Hepatocyte (in vitro differentiated cells): ENCODE measurements around the gene SAMD4A.

ENCODE experiments used
- CTCF ChIP-seq: fragments of 200-600 bp; sonication (generic); IDR thresholded peaks from 2 replicates; pipeline ENCODE4 v1.5.1; 2016; ENCODE audit warnings: antibody characterized with exemption, mild to moderate bottlenecking; ENCODE audit not compliant: poor library complexity
- EZH2phosphoT487 ChIP-seq: fragments of 200-600 bp; sonication (generic); IDR thresholded peaks from one replicate; pipeline ENCODE4 v1.6.1; 2018; ENCODE audit warnings: antibody characterized with exemption, mild to moderate bottlenecking, low read depth, moderate library complexity; ENCODE audit not compliant: unreplicated experiment, severe bottlenecking

- no peak for TF ChIP-seq EZH2phosphoT487
- no peak for TF ChIP-seq CTCF
Measured at GRCh38 chr14:54781961-54782750, 215.2 kb downstream of the SAMD4A start.
